CD4-positive, alpha-beta T cell treated with Interleukin-21 for 1 hour (primary cell): ENCODE results near the gene MDK.
"Not testable (repeated sequence)": the region's sequence is repeated elsewhere in the genome, so short reads cannot be mapped to it uniquely, and the experiment has no call there.

Experiments
- DNase-seq: peaks from one replicate; pipeline ENCODE4 v3.0.0-alpha.2; 2020

Gene MDK

DNA sequence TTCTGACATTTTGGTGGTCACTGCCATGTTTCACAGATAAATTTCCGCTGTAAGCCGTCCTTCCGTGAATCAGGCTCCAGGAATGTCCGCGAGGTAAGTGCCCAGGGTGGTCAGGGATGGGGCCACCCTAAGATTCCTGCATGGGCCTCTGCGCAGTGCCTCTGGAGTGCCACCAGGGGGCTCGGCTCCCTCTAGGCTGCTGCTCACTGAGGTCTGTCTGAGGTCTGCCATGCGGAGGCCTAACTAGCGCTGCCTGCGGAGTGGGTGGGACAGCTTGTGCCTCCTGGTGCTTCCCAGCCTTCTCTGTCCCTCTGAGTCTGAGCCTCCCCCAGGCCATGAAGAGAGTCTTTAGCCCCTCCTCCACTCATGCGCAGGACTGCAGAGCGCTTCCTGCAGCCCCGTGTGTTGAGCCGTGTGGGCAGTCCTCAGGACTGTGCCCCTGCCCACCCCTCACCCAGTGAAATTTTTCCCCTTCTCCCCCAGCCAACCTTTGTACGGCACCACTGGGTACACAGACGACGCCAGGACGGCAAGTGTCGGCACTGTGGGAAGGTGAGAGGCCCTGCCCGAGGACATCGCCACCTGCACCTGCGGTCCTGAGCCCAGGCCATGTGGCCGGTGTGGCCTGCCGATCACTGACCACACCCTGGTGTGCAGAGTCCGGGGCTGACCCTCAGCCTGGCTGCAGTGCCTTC is 11.9 kb upstream of the MDK start:
- peak; percentile 56 for DNase-seq

DNA sequence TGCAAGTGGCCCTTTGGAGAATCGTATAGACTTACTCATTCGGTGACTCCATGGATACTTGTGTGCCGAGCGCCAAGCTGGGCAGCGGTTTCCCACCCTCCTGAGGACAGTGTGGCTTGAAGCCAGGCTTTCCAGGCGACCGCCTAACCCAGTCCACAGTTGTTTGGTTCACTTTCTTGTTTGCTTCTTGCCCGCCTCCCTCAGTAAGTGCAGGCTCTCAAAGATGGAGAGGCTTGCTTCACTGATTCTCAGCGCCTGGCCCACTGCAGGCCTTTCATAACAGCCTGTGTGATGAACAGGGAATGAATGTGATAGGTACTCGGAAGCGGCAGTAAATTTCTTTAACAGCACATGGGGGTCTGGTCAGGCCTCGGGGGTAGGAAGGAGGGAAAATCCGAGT is 11.2 kb upstream of the MDK start:
- no peak for DNase-seq

- not testable (repeated sequence) for DNase-seq
Measured at GRCh38 chr11:46371262-46371661, 10.2 kb upstream of the MDK start.

DNA sequence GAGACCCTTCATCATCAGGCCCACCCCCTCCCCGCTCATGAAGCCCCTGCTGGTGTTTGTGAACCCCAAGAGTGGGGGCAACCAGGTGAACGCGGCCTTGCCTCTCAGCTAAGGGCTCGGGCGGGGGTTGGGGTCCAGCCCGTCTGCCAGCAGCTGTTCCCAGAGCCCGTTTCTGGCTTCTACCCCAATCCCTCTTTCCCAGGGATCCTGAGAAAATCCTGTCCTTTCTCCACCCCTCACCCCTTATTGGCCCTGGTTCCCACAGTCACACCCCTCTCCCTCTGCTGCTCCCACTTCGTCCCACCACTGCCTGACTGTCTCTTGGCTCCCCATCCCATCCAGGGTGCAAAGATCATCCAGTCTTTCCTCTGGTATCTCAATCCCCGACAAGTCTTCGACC is 9.4 kb upstream of the MDK start:
- DNase-seq: no peak

- not testable (repeated sequence) for DNase-seq
Measured at GRCh38 chr11:46372501-46372900, 9.0 kb upstream of the MDK start.

GRCh38 chr11:46373787-46374740 is 7.4 kb upstream of the MDK start:
- no peak for DNase-seq

DNA sequence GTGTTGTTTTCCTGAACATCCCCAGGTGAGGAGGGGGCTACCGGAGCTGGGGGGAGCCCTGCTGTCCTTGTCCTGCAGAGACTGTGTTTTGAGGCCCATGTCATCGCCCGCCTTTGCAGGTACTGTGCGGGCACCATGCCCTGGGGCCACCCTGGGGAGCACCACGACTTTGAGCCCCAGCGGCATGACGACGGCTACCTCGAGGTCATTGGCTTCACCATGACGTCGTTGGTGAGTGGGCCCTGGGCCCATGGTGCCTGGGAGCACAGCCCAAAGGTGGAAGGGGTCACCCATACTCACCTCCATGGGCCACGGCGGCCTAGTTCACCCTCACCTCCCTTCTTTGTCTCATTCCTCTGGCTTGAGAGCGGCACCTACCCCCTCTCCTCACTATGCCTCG is 6.7 kb upstream of the MDK start:
- DNase-seq: no peak

DNA sequence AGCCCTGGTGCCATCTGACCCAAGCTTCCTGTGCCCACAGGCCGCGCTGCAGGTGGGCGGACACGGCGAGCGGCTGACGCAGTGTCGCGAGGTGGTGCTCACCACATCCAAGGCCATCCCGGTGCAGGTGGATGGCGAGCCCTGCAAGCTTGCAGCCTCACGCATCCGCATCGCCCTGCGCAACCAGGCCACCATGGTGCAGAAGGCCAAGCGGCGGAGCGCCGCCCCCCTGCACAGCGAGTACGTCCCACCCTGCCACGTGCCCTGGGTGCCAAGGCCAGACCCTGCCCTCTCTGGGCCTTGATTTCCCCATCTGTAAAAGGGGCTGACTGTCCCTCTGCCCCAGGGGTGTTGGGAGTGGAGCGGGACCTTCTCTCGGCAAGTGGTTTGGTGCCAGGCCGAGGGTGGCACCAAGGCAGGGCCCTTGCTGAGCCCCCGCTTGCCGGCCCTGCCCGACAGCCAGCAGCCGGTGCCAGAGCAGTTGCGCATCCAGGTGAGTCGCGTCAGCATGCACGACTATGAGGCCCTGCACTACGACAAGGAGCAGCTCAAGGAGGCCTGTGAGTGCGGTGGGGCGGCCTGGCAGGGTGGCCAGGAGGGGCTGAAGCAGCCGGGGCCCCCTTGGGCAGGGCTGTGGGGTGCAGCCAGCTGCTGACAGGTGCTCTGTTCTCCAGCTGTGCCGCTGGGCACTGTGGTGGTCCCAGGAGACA is 5.9 kb upstream of the MDK start:
- no peak for DNase-seq

DNA sequence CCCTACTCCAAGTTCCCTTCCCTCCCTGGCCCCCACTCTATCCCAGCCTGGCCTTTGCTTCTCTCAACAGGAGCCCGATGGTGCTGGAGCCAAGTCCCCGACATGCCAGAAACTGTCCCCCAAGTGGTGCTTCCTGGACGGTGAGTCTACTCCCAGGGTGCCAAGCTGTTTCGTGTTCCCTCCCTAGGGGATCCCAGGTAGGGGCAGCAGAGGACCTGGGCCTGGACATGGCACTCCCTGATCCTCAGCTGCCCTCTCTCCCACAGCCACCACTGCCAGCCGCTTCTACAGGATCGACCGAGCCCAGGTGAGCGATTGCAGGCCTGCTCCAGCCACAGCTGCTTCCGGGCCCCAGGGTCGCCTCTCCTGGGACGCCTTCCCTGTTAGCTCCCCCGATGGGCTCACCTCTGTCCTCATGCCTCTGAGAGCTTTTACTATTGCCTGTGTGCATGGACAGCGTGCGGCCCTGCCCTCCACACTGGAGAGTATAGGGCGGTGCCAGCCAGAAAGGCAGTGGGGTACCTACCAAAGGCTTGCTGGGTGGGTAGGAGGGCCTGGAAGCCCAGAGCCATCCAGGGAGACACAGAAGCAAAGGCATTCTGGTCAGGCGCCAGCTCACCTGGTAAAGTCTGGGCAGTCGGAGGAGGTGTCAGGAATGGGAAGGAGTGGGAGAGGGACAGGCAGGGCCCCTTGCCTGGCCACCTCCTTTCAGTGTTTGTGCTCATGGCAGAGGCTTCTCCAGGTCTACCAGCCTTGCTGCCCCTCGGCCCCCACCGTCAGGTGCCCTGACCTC is 5.0 kb upstream of the MDK start:
- DNase-seq: no peak

GRCh38 chr11:46377290-46377689 is 4.2 kb upstream of the MDK start:
- DNase-seq: no peak

DNA sequence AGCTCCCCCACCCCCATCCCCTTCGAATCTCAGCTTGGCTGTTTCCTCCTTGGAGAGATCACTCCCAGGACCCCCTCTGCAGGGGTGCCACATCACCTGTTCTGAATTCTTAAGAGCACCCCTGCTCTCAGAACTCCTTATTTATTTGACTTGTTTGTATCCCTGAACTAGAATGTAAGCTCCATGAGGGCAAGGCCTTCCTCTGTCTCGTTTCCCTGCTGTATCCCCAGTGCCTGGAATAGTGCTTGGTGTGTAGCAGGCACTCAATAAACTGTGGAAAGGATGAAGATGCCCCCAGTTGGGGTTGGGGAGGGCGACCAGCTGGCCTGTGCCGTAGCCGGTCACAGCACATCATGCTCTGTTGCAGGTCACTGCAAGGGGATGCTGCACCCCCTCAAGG is 3.6 kb upstream of the MDK start:
- DNase-seq: no peak

DNA sequence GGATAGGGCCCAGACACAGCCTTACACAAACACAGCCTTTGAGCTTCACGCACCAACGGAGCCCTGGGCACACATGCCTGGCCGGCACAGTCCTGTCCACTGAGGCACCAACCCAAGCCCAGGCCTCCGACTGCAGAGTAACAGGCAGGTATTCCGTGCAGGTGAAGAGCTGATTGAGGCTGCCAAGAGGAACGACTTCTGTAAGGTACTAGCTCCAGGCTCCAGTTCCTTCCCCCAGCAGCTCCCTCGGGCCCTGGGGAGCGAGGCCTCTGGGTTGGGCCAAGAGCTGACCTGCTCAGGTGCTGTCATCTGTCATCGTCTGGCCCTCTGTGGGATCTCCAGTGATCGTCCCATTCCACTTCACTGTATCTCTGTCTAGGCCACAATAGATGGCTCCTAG is 3.2 kb upstream of the MDK start:
- no peak for DNase-seq

- no peak for DNase-seq
Measured at GRCh38 chr11:46378811-46379481, 2.5 kb upstream of the MDK start.

- DNase-seq: not testable (repeated sequence)
Measured at GRCh38 chr11:46379482-46380293, 1.8 kb upstream of the MDK start.

DNA sequence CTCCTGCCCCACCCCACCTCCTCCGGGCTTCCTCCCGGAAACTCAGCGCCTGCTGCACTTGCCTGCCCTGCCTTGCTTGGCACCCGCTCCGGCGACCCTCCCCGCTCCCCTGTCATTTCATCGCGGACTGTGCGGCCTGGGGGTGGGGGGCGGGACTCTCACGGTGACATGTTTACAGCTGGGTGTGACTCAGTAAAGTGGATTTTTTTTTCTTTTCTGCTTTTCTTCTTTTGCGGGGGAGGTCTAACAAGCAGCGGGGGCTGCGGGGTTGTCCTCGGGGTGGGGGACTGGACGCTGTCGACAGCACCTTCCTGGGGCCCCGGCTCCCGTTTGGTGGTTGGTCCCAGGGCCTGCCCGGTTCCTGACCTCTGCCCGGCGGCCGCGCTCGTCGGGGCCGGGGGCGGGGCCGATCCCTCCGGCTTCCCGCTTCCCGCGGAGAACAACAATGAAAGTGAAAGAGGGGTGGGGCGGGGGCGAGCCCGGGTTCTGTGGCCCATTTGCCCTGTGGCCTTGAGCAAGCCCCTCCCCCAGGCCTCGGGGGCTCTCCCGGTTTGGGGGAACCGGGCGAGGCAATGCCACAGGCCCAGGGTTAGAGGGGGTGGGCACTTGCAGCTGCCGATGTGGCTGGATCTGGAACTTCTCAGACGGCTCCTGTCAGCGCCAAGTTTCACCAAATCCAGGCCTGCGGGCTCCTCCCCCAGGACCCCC is 975 bp upstream of the MDK start:
- peak; percentile 65 for DNase-seq

- no peak for DNase-seq
Measured at GRCh38 chr11:46381819-46382645, 563 bp downstream of the MDK start.

GRCh38 chr11:46382646-46383403 is 1.4 kb downstream of the MDK start:
- no peak for DNase-seq

DNA sequence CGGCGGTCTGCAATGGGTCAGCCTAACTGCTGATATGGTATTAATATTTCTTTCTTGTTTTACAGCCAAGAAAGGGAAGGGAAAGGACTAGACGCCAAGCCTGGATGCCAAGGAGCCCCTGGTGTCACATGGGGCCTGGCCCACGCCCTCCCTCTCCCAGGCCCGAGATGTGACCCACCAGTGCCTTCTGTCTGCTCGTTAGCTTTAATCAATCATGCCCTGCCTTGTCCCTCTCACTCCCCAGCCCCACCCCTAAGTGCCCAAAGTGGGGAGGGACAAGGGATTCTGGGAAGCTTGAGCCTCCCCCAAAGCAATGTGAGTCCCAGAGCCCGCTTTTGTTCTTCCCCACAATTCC is 1.9 kb downstream of the MDK start:
- DNase-seq: no peak
